Activated B cell treated with CpG ODN at 0.5 μM for 24 hours (primary cell): ENCODE data around the gene SCARB1. TPM values are rescaled to one million over a fixed set of nuclear protein-coding genes. Genes with fewer than 3 reads are reported as not detected.

ENCODE experiments used
- ATAC-seq: fragments of 200-7000 bp; cut with Tn5 transposase; one replicate; pipeline ENCODE4 v1.10.0; 2021; ENCODE audit warnings: low read depth, mild to moderate bottlenecking, moderate library complexity
- CTCF ChIA-PET: fragments of 350-600 bp; sonication (Branson Sonifier 250); formaldehyde crosslinking; loops from one replicate; lab custom pipeline; 2021; ENCODE audit warnings: antibody characterized with exemption; lab: Charles Lee
- POLR2A ChIA-PET: fragments of 350-600 bp; sonication (Branson Sonifier 250); formaldehyde crosslinking; loops from one replicate; lab custom pipeline; 2021; ENCODE audit warnings: antibody characterized with exemption; lab: Charles Lee
- DNase-seq: peaks from one replicate; pipeline ENCODE4 v3.0.0; 2022
- H3K27ac Mint-ChIP-seq: one replicate; pipeline ENCODE4 v1.8.0; 2020; ENCODE audit warnings: mixed read lengths
- H3K27me3 Mint-ChIP-seq: one replicate; pipeline ENCODE4 v1.8.0; 2021; ENCODE audit warnings: mixed read lengths
- H3K36me3 Mint-ChIP-seq: one replicate; pipeline ENCODE4 v1.8.0; 2021; ENCODE audit warnings: low read depth, mixed read lengths
- H3K4me1 Mint-ChIP-seq: one replicate; pipeline ENCODE4 v1.8.0; 2021; ENCODE audit warnings: mixed read lengths
- H3K4me3 Mint-ChIP-seq: one replicate; pipeline ENCODE4 v1.8.0; 2020; ENCODE audit warnings: mild to moderate bottlenecking, mixed read lengths
- H3K9me3 Mint-ChIP-seq: one replicate; pipeline ENCODE4 v1.8.0; 2020; ENCODE audit warnings: mixed read lengths
- intact Hi-C: fragments of 100-400 bp; cut with micrococcal nuclease; formaldehyde crosslinking; loops from one replicate; pipeline ENCODE4 v1.15.1; 2024
- total RNA-seq: library from RNA; stranded (reverse); gene quantifications from 2 replicates; pipeline ENCODE4 v1.2.3, GENCODE V29; 2022
- TF ChIP-seq, protein P1 (sequence below): fragments of 200-600 bp; IDR thresholded peaks from one replicate; pipeline ENCODE4 v1.8.0; 2022; ENCODE audit warnings: antibody characterized with exemption, mild to moderate bottlenecking

The SCARB1 gene
- total RNA-seq, 1 donor from 2014 or later = 39.3 TPM

DNA sequence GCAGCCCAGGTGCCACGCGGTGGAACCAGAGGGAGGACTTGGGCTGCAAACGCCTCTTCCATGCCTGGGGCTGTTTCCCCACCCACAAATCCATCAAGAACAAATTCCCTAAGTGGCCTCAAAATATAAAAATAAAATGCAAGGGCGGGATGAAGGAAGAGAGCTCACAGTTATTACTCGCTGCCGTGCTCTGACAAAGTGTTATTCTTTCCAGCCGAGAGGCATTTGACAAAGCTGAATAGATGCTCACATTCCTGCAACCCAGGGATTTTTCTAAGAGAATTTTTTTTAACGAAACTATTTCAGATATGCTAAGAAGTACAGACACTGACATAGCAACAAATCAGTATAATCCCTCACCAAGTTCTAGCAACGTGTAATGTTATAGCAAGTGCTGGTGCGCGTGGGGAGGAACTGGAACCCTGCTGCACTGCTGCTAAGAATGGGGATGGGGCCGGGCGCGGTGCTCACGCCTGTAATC lies 70.7 kb downstream of the SCARB1 start:
- CTCF ChIA-PET = no interaction called here
- H3K4me3 Mint-ChIP-seq = no peak overlapping the region
- POLR2A ChIA-PET = no interaction called here
- peaks cover 24% of the 10 kb centered on the region for H3K4me1 Mint-ChIP-seq
- H3K9me3 Mint-ChIP-seq = peaks cover 5% of the 10 kb centered on the region
- DNase-seq = no peak
- peaks cover 54% of the 10 kb centered on the region for H3K36me3 Mint-ChIP-seq
- TF ChIP-seq, protein P1, sequence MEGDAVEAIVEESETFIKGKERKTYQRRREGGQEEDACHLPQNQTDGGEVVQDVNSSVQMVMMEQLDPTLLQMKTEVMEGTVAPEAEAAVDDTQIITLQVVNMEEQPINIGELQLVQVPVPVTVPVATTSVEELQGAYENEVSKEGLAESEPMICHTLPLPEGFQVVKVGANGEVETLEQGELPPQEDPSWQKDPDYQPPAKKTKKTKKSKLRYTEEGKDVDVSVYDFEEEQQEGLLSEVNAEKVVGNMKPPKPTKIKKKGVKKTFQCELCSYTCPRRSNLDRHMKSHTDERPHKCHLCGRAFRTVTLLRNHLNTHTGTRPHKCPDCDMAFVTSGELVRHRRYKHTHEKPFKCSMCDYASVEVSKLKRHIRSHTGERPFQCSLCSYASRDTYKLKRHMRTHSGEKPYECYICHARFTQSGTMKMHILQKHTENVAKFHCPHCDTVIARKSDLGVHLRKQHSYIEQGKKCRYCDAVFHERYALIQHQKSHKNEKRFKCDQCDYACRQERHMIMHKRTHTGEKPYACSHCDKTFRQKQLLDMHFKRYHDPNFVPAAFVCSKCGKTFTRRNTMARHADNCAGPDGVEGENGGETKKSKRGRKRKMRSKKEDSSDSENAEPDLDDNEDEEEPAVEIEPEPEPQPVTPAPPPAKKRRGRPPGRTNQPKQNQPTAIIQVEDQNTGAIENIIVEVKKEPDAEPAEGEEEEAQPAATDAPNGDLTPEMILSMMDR = no peak
- H3K27me3 Mint-ChIP-seq = no peaks in the 10 kb centered on the region
- H3K27ac Mint-ChIP-seq = no peak overlapping the region
- no peak for ATAC-seq
- intact Hi-C loops = no loop called here

DNA sequence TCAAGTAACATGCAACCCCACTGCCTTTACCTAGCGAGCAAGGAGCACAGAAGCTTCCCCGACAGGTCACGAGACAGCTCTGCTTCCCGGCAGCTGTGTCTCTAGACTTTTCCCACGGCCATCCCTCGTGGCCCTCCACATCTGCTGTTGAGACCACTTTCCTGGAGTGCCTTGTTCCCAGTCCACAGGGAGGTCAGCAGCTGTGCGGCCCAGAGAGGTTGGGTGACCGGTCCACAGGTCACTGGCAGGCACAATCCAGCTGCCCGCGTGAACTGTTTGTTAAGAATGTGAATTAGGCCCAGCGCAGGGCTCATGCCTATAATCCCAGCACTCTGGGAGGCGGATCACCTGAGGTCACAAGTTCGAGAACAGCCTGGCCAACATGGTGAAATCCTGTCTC lies 71.5 kb downstream of the SCARB1 start:
- Mint-ChIP-seq H3K4me3 (no peak overlapping the region), H3K27ac (no peak overlapping the region), H3K36me3 (peaks cover 50% of the 10 kb centered on the region), H3K27me3 (no peaks in the 10 kb centered on the region), H3K4me1 (peaks cover 24% of the 10 kb centered on the region), H3K9me3 (peaks cover 5% of the 10 kb centered on the region)
- DNase-seq (no peak), ATAC-seq (no peak)
- ChIA-PET POLR2A (no interaction called here), CTCF (no interaction called here)
- TF ChIP-seq, protein P1 = no peak
- intact Hi-C loops = no loop called here

DNA sequence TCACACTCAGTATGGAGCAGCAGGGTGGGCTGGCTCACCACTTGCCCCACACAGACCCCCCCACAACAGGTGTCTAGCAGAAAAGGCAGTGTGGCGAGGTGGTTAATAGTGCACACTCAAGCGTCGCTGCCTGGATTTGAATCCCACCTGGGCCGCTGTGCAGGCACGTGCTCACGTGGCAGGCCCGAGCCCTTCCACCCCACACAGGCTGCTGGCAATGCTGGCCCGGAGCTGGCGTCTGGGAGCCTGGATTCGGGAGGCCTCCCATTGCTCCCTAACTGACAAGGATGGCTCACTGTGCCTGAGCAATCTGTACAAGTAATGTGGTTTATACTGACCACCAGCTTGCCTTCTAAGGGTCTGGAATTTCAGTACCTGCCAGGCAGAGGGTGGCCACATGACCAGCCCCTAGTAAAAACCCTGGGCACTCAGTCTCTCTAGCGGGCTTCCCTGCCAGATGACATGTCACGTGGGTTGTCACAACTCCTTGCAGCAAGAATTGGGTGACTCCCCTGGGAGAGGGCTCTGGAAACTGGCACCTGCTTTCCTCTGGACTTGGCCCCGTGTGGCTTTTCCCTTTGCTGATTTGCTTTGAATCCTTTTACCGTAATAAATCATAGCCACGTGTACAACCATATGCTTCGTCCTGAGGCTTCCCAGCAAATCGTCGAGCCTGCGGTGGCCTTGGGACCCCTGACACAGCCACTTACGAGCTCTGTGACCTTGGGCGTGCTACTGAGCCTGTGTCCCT lies 72.8 kb downstream of the SCARB1 start:
- DNase-seq (no peak), ATAC-seq (no peak)
- Mint-ChIP-seq H3K27me3 (no peaks in the 10 kb centered on the region), H3K27ac (no peak overlapping the region), H3K4me1 (peaks cover 19% of the 10 kb centered on the region), H3K9me3 (peaks cover 5% of the 10 kb centered on the region), H3K4me3 (no peak overlapping the region), H3K36me3 (peaks cover 61% of the 10 kb centered on the region)
- ChIA-PET POLR2A (no interaction called here), CTCF (no interaction called here)
- intact Hi-C loops = no loop called here
- TF ChIP-seq, protein P1 = no peak

DNA sequence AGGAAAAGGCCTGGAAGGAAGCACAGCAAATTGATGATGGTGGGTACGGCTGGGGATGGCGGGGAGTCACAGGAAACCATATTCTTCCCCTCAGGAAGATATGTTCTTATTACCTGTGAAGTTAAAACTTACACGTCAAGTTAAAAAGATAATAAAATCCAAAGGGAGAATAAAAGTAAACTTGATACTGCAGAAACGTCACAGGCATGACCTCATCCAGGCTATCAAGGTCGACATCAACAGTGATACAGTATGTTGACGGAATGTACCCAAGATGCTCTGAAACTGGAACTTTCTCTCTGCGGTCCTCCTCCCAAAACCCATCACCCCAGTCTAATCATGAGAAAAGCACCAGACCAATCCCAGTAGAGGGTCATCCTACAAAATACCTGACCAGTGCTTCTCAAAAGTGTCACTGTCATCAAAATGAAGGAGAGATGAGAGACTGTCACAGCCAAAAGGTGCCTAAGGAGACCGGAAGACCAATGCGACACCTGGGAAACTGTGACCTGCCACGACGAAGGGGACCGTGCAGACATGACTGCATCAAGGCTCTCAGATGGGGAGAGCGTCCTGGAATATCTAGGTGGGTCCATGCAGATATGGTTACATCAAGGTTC lies 74.6 kb downstream of the SCARB1 start:
- TF ChIP-seq, protein P1 = no peak
- no peaks in the 10 kb centered on the region for H3K27me3 Mint-ChIP-seq
- DNase-seq = no peak

More for the DNA sequence above, 74.6 kb downstream of the SCARB1 start:
- no peak for ATAC-seq
- H3K9me3 Mint-ChIP-seq = peaks cover 4% of the 10 kb centered on the region
- CTCF ChIA-PET = no interaction called here
- H3K36me3 Mint-ChIP-seq = peaks cover 66% of the 10 kb centered on the region
- H3K4me3 Mint-ChIP-seq = no peak overlapping the region
- H3K4me1 Mint-ChIP-seq = peaks cover 4% of the 10 kb centered on the region
- intact Hi-C loops = no loop called here
- H3K27ac Mint-ChIP-seq = no peak overlapping the region
- POLR2A ChIA-PET = no interaction called here
